ENCODE results near the gene KNL1. TPM values are rescaled to one million over a fixed set of nuclear protein-coding genes. Genes with fewer than 3 reads are reported as not detected.

The KNL1 gene
- total RNA-seq, 1 donor from 2014 or later: 1.5 TPM

GRCh38 chr15:40598672-40599071 is 4.6 kb downstream of the KNL1 start:
- Histone ChIP-seq H3K27ac (no peak overlapping the region), H3K4me1 (peaks cover 8% of the 10 kb centered on the region), H3K27me3 (ENCODE audit: low read depth) (no peaks in the 10 kb centered on the region), H3K4me3 (no peak overlapping the region), H3K9me3 (no peaks in the 10 kb centered on the region), H3K36me3 (no peaks in the 10 kb centered on the region)
- DNase-seq (no peak), ATAC-seq (no peak)
- intact Hi-C loops (cut with DNase I): no loop called here
- TF ChIP-seq CTCF (IDR thresholded peaks at IDR 0.05): no peak

- DNase-seq (no peak), ATAC-seq (no peak)
- Histone ChIP-seq H3K27ac (no peak overlapping the region), H3K9me3 (no peaks in the 10 kb centered on the region), H3K4me3 (no peak overlapping the region), H3K27me3 (ENCODE audit: low read depth) (no peaks in the 10 kb centered on the region), H3K4me1 (no peaks in the 10 kb centered on the region), H3K36me3 (no peaks in the 10 kb centered on the region)
- intact Hi-C loops (cut with DNase I): no loop called here
- TF ChIP-seq CTCF (IDR thresholded peaks at IDR 0.05): no peak
These were observed 6.9 kb downstream of the KNL1 start for GRCh38 chr15:40600956-40601355.

- Histone ChIP-seq H3K9me3 (no peaks in the 10 kb centered on the region), H3K27me3 (ENCODE audit: low read depth) (no peaks in the 10 kb centered on the region), H3K4me1 (no peaks in the 10 kb centered on the region), H3K4me3 (no peak overlapping the region), H3K36me3 (no peaks in the 10 kb centered on the region), H3K27ac (no peak overlapping the region)
- DNase-seq: no peak
- no peak for TF ChIP-seq CTCF (IDR thresholded peaks at IDR 0.05)
- ATAC-seq: no peak
- intact Hi-C loops (cut with DNase I): no loop called here
These were observed 9.9 kb downstream of the KNL1 start for GRCh38 chr15:40603935-40604334.

GRCh38 chr15:40613080-40613479 is 19.0 kb downstream of the KNL1 start:
- intact Hi-C loops (cut with DNase I): no loop called here
- Histone ChIP-seq H3K4me1 (peaks cover 5% of the 10 kb centered on the region), H3K27ac (no peak overlapping the region), H3K9me3 (no peaks in the 10 kb centered on the region), H3K36me3 (no peaks in the 10 kb centered on the region), H3K4me3 (no peak overlapping the region), H3K27me3 (ENCODE audit: low read depth) (no peaks in the 10 kb centered on the region)
- TF ChIP-seq CTCF (IDR thresholded peaks at IDR 0.05): no peak
- no peak for DNase-seq
- no peak for ATAC-seq

- no peaks in the 10 kb centered on the region for H3K9me3 ChIP-seq
- H3K4me1 ChIP-seq: peaks cover 5% of the 10 kb centered on the region
- H3K36me3 ChIP-seq: no peaks in the 10 kb centered on the region
- H3K27me3 ChIP-seq (ENCODE audit: low read depth): no peaks in the 10 kb centered on the region
- no peak for DNase-seq
- TF ChIP-seq CTCF (IDR thresholded peaks at IDR 0.05): no peak
- intact Hi-C loops (cut with DNase I): no loop called here
- no peak overlapping the region for H3K27ac ChIP-seq
- ATAC-seq: no peak
- no peak overlapping the region for H3K4me3 ChIP-seq
These were observed 24.0 kb downstream of the KNL1 start for GRCh38 chr15:40618023-40618422.

GRCh38 chr15:40618906-40619305 is 24.9 kb downstream of the KNL1 start:
- no peaks in the 10 kb centered on the region for H3K36me3 ChIP-seq
- no peak overlapping the region for H3K4me3 ChIP-seq
- no peak for ATAC-seq
- peaks cover 5% of the 10 kb centered on the region for H3K4me1 ChIP-seq
- no peaks in the 10 kb centered on the region for H3K9me3 ChIP-seq
- DNase-seq: no peak
- intact Hi-C loops (cut with DNase I): no loop called here
- H3K27ac ChIP-seq: no peak overlapping the region
- H3K27me3 ChIP-seq (ENCODE audit: low read depth): no peaks in the 10 kb centered on the region
- TF ChIP-seq CTCF (IDR thresholded peaks at IDR 0.05): no peak

Data from lower lobe of right lung (tissue), 2 donors.